ENCODE results near the gene PTPRT. TPM values are rescaled to one million over a fixed set of nuclear protein-coding genes. Genes with fewer than 3 reads are reported as not detected.
A peak's percentile ranks its signal among the peaks of the same experiment; 100 is the strongest.

PTPRT gene
- polyA plus RNA-seq, 4 donors: 0.43 to 1.1 (median 0.60) TPM

DNA sequence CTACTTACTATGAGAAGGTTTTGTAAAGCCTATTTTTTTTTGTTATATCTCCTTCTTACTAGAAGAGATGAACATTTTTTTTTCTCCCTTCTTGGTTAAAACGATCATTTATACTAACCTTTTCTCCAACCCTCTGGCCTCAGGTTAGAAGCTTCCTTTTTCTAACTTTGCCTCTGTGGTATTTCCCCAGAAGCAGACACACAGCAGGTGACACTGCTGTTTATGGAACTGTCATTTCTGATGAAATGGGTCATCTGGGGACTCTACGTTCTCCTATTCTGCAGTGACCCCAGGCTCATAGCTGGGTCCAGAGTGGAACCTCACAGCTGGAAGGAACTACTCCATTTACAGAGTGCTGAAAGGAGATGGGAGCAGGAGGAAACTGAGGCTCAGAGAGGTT is 825.3 kb downstream of the PTPRT start:
- no peak for DNase-seq (ENCODE audit: low read depth in 4 of 4, low spot score in 2 of 4)

DNA sequence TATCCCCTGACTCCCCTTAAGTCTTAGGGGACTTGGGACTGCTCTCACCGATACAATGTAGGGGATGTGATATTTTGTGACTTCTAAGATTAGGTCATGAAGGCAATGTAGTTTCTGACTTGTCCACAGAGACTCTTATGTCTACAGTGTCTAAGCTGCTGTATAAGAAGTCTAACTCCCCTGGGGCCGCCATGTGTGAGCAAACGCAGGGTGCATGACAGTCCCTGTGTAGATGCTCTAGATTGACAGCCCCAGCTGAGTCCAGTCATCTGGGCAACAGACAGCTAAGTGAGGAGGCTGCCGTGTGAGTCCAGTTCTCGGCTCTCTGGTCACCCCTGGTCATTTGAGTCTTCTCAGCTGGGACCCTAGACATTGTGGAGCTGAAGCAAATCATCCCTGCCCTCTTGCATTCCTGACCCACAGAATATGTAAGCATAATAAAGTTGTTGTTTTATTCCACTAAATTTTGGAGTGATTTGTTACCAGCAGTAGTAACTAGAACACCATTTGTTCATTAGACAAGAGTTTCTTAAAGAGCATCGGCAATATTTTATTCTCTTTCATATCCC is 828.2 kb downstream of the PTPRT start:
- DNase-seq (ENCODE audit: low read depth in 4 of 4, low spot score in 2 of 4): peak in 3 of 4 donors; percentile 24 to 38 (median 37)

DNA sequence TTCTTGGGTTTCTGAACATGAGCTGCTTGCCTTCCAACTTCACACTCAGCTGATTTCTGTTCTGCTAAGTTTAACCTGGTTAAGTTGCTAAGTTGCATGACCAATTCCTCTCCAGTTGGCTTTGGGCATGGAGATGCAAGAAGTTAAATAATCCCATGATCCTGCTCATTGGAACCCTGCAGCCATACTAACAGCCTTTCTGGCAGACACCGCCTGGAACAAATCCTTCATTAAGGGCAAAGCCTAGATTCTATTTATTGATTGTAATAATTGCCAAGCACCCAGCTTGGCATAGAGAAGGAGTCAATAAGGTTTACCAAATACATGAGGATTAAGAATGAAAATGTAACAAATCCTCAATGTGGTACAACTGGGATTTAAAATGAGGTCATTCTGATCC is 829.1 kb downstream of the PTPRT start:
- no peak for DNase-seq (ENCODE audit: low read depth in 4 of 4, low spot score in 2 of 4)

DNA sequence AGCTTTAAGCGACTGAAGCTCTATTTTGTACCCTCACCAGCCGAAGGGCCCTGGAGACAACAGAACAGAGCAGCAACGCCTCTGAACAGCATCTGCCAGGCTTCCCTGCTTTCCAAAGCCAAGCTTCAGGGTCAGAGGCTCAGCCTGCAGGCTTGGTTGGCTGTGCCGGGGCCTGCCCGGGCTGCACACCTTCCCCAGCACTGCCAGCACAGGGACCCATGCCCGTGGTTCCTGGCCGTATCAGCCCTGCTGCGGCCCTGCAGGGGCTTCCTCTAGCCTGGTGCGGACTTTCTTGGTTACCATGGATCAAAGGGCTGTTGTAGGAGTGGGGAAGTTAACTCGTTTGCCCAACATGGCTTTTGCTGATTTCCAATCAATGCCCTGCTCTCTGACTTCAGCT is 830.1 kb downstream of the PTPRT start:
- no peak for DNase-seq (ENCODE audit: low read depth in 4 of 4, low spot score in 2 of 4)

DNA sequence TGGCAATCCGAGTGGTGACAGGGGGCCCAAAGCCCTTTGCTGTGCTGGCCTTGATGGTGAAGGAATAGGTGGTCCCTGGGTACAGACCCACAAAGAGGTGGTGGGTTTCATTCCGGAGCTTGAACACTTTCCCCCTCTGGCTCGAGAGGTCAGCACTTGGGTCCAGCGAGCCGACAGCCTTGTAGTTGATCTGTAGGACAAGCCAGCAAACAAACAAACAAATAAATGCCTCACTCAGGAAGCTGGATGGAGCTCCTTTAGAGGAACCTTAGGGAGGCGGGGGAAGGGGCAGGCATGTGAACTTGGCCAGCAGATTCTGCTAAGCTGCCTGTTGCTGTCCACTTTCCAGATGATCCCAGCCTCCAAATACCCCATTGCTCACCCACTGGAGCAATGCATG is 837.6 kb downstream of the PTPRT start:
- no peak for DNase-seq (ENCODE audit: low read depth in 4 of 4, low spot score in 2 of 4)

DNA sequence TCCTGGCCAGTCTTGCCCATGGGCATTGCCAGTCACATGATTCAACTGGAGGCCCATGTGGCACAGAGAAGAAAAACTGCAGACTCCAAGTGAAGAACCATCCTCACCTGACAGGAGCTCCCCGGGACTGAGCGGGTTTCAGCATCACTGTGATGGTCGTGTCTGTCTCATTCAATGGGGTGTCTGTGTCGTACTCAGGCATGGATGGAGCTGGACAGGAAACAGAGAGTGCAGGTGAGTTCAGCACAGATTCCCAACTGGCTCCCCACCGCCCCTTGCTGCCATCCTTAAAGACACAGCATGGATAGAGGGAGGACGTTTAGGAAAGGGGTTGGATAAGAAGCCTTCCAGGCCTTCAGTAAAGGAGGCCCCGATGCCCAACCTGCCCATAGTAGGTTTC is 839.2 kb downstream of the PTPRT start:
- no peak for DNase-seq (ENCODE audit: low read depth in 4 of 4, low spot score in 2 of 4)

DNA sequence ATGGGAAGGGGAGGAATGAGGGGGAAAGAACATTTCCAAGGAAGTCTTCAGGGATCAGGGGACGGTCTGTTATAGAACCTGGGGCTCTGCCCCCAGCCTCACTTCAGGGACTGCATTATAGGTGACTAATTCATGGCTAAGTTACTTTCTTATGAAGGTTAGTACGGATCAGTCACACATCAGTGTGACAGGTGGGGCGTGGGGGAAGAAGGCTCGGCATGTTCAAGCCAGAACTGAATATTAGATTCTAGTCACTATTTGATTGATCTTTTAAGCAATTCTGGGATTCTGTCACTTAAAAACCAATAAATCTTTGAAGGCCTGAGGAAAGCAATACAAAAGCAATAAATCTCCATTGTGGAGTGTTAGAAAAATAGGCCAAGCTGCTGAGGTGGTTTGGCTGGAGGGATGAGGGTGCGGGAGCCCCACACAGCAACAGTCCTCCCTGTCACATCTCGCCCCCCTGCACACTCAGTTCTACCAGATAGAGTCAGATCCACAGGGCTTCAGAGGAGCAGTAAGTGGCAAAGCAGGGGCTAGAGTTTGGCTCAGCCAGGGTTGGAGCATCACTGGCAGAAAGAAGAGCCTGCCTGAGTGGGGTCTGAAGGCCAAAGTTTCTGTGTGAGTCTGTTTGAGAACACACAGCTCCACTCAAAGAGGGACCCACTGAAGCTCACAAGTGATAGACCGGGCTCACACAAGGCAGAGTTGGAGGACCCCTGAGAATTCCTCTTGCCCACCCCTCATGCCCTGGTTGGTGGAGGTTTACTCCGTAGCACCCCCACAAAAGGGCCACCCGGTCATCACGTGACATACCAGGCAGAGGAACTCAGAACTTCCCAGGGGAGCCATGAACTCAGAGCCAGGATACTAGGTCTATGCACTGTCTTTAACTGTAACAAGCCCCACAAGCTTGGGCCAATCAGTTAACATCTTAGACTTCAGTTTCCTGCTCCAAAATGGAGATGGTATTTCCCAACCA is 843.2 kb downstream of the PTPRT start:
- DNase-seq (ENCODE audit: low read depth in 4 of 4, low spot score in 2 of 4): no peak

DNA sequence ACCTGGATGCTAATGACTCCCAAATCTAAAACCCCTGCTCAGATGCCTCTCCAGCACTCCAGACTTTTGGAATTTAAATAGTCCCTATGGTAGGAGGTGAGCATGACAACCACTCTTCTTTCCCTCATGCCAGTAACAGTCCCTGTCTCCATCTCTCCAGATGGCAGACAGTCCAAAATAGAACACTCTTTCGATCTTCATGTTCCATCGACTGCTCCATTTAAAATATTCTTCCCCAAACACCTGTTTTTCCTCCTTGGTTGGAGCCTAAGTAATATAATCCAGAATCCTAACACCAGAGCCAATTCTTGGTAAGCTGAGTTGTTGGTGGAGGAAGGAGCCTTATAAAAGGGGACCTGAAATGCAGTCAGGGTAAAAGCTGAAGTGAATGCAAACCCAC is 848.1 kb downstream of the PTPRT start:
- DNase-seq (ENCODE audit: low read depth in 4 of 4, low spot score in 2 of 4): no peak

DNA sequence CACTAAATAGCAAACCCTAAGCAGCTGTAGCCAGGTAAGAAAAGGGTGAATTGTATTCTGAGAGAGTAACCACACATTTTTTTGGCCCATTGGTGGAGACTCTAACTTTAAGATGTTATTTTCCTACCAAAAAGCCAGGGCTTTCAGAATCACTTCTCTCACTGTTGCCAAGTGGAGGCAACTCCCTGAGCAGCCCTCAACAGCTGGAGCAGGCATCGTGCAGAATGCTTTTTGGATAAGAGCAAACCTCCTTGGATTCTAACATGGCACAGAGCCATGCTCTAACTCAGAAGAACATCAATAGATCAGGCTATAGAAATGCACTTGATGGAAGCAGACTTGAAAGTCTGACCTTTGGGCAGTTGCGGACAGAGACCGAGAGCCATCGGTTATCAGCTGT is 849.3 kb downstream of the PTPRT start:
- no peak for DNase-seq (ENCODE audit: low read depth in 4 of 4, low spot score in 2 of 4)

DNA sequence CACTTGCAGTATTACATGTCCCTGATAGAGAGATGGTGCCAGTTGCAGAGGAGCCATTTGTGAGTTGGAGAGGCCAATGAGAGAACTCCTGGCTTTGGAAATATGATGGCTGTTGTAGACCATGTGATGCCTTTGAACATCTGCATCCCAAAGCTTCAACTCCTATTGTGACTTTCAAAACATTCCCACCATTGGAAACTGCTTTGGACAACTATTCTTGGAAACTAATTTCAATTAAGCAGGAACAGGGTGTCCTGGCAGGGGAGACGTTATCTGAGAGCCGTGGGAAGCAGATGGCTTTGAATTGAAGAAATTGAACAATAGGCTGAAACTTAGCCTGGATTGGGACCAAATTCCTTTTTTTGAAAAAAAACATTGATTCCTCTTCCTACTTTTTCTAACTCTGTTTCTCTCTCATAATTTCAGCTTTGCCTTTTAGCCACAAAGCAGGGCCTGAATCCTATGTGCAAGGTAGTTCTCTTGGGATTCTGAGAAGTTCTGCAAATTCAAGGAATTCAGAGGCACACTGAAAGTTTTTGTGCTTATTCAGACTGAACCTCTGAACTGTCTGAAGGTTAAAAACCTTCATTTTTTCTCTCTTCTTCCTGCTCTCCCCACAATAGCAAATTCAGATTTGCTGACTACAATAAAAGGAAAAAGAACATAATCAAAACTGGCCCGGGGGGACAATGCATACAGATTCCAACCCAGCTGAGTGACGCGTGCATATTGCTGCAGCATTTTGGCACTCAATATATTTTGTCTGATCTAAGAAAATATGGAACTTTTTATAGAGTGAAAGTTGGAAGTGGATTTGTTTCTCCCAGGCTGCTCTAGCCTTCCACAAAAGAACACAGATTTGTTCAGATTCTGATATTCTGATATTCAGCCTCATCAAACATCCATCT is 851.2 kb downstream of the PTPRT start:
- no peak for DNase-seq (ENCODE audit: low read depth in 4 of 4, low spot score in 2 of 4)

DNA sequence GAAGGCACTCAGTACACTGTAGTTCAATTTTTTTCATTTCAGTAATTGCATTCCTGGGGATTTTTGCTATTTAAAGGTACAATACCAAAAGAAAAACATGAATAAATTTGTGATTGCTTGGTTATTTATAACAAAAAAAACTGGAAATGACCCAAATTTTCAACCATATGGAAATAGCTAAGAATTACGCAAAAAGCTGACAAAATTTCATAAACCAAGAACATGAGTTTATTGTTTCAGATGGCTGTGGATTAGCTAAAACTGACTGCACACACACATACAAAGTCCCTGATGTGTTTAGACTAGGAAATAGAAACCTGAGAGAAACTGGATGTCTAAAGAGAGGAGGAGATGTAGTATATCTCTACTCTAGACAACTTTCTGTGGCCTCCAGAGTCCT is 853.1 kb downstream of the PTPRT start:
- no peak for DNase-seq (ENCODE audit: low read depth in 4 of 4, low spot score in 2 of 4)

DNA sequence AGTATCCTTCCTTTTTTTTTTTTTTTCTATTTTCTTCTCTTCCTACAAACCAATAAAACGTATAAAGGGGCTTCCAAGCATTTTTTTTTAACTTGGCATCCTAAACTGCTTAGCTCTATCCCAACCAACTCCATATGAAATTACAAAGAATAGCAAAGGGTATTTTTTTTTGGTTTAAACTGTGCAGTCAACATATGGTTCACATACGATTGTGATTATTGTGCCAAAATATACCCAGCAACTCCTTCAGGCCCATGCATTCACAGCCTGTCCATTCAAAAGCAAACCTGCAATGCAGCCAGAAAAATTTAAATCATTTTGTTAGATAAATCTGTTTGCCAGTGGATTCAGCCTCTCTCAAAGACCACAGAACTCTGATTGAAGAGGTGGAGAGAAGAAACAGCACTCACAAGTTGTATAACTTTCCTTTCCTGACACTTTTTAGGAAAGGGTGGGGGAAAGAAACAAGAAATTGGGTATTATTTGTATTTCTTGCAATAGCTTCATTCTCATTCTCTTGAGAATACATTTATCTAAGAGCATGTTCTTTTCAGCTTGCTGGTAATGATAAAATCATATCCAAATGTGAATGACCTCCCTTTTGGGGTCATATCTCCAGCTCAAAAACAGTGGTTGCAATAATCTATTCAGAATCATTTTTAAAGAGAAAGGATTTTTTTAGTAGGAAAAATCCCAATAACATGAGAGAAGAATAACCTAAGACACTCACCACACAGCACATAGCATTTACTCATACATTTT is 870.3 kb downstream of the PTPRT start:
- no peak for DNase-seq (ENCODE audit: low read depth in 4 of 4, low spot score in 2 of 4)

DNA sequence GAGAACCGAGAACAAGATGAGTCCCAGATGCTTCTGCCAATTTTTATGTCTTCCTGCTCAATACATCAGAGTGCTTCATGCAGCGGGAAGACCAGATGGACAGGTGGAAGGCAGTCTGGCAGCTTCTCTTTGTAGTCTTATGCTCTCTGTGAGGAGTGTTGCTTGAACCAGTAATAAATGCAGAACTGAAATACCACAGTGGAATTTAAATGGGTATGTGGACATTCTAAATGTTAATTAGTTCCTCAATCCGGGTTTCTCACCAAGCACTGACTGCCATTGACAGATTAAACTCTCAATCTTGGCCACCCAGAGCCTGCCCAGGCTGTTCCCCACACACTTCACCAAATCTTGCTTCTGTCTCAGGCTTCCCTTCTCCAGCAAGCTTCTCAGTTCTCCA is 876.0 kb downstream of the PTPRT start:
- no peak for DNase-seq (ENCODE audit: low read depth in 4 of 4, low spot score in 2 of 4)

DNA sequence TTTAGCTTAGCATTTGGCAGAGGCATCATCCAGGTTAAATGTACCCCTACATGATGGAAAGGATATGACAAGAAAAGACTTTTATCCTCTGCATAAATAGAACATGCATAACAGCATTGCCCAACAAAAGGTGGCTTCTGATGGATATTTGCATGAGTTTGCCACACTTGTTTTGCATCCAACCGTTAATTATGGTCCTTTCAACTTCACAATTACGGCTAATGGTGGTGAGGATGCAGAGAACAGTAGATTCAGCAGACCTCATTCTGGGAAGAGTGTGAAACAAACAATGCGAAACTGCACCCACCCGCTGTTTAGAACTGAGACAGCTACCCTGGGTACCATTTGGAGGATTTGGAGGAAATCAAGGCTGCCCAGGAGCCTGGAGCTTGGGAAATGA is 880.7 kb downstream of the PTPRT start:
- no peak for DNase-seq (ENCODE audit: low read depth in 4 of 4, low spot score in 2 of 4)

DNA sequence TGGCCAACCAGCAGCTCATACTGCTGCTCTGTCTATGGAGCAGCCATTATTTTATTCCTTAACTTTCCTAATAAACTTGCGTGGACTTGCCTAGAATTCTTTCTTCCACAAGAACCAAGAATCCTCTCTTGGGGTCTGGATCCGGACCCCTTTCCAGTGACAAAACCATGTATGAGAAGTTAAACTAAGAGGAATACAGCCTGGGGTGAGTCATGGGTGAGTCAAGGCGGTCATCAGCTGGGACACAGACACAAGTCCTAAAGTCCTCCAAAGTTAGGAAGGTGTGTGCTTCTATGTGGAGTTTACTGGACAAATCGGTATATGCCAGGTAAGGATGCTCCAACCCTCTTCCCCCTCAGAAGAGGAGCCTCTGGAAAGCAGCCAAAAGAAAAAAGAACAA is 881.5 kb downstream of the PTPRT start:
- no peak for DNase-seq (ENCODE audit: low read depth in 4 of 4, low spot score in 2 of 4)

DNA sequence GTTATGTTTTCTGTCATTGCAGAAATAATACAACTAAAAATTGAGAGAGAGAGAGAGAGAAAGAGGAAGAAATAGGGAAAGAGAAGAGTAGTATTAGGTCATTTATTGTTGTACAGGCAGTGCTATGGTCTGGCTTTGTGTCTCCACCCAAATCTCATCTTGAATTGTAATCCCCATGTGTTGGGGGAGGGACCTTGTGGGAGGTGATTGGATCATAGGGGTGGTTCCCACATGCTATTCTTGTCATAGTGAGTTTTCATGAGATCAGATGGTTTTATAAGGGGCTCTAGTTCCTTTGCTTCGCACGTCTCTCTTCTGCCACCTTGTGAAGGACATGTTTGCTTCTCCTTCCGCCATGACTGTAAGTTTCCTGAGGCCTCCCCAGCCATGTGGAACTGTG is 894.1 kb downstream of the PTPRT start:
- DNase-seq (ENCODE audit: low read depth in 4 of 4, low spot score in 2 of 4): no peak

DNA sequence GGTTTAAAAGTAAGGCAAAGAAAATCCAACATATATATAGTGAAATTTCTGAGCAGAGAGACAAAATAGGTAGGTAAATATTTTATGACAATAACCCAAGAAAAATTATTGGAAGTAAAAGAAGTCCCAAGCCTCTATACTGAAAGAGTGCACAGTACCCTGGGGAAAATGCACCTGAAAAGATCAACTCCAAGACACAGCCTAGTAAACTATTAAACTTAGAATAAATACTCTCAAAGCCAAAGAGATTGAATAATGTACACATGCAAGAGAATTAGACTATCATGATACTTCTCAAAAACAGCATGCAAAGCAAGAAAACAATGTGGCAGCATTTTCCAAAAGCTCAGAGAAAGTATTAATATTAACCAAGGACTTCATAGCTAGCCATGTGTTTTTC is 894.7 kb downstream of the PTPRT start:
- DNase-seq (ENCODE audit: low read depth in 4 of 4, low spot score in 2 of 4): no peak

DNA sequence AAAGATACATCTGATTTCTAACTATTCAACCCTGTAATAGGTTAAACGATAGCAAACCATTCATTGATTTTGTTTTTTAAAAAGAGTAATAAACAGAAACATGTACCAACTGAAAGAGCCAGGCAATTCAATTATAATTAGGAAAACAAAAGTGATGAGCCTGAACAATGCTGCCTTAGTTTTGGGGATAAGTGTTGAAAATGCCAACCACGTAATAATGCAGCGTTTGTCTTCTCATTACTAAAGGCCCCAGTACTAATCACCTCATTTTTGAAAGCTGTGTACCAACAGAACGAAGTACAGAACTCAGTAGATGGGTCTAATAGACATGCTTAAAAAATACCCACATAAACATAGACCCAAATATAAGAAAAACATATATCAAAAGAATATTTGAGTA is 907.9 kb downstream of the PTPRT start:
- no peak for DNase-seq (ENCODE audit: low read depth in 4 of 4, low spot score in 2 of 4)

DNA sequence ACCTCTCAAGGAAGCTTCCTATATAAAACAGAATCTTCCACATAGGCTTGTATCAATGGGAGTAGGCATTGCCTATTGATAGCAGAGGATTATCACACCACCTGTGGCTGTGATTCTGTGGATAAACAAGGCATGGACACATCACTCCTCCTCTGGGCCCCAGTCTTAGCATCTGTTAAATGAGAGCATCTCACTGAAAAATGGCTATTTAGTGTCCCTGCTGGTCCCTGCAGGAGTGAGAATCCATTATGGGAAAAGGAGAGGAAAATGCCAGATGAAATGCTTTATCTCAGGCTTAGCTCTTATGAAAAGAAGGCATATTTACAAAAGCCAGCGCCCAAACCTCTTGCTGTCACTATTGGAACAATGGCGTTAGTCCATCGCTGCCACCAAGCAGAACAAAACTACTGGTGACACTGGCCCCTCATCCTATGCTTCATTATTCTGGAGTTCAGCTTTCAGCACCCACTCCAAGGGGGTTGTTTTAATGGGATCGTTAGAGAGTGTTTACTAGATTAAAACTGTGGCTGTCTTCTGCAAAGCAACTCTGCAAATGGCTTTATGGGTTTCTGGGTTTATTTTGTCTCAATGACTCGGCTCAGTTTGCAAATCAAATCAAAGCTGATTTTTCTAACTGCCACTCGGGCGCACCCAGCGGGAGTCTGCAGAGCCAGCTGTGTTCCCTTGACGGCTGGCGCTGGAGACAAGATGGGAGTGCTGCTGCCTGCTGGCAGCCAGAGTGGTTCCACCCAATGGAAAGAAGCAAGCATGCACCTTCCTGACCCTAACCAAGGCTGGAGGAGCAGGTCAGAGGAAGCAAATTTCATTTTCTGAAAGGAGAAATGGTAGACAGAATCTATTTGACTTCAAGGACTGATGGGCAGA is 912.7 kb downstream of the PTPRT start:
- DNase-seq (ENCODE audit: low read depth in 4 of 4, low spot score in 2 of 4): no peak
